ENCODE data around the gene EDAR. TPM values are rescaled to one million over a fixed set of nuclear protein-coding genes. Genes with fewer than 3 reads are reported as not detected.

Gene EDAR
- total RNA-seq: 2.5 TPM

DNA sequence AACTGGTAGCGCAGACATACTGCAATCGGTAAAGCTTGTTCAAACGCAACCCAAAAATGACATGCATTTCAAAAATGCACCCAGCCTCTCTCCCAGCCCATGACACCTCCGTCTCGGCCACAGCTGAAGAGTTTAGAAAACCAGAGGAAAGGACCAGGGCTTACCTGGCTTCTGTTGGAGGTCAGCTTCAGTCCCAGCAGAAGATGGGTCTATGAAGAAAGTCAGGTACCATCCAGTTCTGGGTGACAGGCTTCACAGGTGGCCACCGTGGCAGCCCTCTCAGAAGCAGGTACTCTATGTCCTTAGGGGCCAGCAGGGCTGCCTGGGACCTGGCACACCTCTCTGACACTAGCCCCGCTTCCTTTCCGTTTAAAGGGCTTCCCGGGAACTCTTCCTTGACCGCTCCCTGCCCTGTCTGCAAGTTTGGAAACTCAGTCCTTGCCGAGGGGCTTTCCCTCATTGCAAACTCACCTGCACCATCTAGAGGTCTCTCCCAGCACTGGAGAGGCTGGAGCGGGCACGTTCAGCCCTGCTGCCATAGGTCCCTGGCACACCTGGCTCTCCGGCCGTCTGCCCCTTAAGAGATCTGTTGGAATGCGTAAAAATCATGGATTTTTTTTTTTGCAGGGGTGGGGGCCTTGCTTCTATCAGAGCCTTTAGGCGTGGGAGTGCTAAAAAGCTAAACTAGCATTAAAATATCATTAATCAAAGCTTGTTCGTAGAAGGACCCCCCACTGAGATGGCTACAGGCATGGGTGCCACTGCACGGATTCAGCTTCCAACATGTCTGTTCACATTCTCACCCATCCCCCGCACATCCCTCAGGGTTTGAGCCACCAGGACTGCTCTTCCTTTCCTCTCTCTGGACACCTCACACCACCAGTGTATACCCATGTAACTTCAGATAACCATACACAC, at the start of gene EDAR:
Gene EDAR, minus strand, starts transcription at position 425 of the 918 bp plus-strand sequence. CDS start 58,206 bp downstream, outside the sequence.
- DNase-seq: no peak

- no peak for DNase-seq
Measured at GRCh38 chr2:109033171-109033570, 44.2 kb upstream of the EDAR start.

- no peak for DNase-seq
Measured at GRCh38 chr2:109032229-109032820, 43.3 kb upstream of the EDAR start.

DNA sequence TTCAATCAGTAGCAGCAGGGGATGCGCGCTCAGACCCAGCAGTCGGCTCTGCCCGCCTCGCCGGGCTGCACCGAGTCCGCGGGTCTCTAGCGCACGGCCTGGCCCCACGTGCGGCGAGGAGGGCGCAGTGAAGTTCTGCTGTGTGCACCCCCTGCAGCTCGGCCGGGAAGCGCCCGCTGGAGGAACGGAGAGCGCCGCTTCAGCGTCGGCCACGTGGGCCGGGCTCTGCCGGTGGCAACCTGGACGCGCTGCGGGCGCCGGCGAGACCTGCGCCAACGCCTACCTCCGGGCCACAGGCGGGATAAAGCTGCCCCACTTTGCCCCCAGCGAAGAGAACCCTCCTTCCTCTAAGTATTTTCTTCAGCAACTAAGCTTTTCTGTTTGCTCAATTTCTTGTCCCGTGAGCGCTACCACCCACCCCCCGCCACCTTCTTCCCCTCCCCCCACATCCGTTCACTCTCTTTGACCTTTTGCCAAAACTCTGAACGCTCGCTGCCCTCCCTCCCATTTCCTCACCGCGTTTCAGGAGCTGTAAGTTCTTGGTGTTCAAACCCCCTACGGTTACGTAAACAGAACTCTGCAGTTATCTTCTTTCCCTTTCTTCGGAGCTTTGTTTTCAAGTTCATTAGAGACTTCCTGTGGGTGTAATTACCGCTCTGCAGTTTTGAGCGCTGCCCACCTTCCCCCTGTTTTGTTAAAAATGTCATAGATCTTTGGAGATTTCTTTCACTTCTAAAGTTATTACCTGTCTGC, 42.6 kb upstream of the EDAR start:
- peak; percentile 21 for DNase-seq

- no peak for DNase-seq
Measured at GRCh38 chr2:109030870-109031475, 42.0 kb upstream of the EDAR start.

GRCh38 chr2:109029490-109030201, 40.6 kb upstream of the EDAR start:
- no peak for DNase-seq

DNA sequence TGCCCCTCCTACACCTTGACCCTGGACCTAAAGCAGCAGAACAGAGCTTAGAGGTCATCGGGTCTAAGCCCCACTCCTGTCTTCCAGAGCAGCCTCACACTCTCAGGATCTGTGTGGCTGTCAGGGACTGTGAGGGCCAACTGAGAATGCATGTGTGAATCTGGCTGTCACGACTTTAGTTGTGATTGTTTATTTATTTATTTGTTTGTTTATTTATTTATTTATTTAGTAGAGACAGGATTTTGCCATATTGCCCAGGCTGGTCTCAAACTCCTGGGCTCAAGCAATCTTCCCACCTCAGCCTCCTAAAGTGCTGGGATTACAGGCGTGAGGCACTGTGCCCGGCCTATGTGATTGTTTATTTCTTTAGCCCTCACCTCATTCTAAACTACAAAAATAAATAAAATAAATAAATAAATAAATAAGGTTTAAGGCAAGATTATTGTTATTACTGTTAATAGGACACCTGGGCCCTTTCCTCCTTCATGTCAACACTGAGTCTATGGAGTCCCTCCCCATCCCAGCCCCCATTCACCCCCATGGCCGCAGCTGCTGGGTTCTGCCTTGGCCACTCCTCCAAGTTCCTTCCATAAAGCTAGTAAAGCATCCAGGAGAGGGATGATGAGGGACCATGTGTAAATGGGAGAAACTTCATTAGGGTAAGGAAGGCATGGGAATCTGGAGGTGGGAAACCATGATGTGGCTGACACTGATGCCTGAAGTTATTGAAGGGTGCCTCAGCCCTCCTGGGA, 39.9 kb upstream of the EDAR start:
- no peak for DNase-seq

- no peak for DNase-seq
Measured at GRCh38 chr2:109028277-109028676, 39.3 kb upstream of the EDAR start.

DNA sequence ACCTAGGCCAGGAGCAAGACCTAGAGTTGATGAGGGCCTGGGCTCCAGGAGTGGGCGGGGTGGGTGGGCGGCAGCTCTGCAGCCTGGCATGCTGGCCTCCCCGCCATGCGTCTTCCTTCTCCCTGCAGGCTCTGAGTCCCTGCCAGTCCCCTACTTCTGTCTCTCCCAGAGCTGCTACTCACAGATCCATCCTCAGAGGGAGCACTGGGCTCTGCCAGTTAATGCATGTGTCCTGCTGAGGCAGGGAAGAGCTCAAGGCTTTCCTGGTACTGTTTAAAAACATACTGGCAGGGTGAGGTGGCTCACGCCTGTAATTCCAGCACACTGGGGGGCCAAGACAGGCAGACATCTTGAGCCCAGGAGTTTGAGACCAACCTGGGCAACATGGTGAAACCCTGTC, 38.7 kb upstream of the EDAR start:
- DNase-seq: no peak

GRCh38 chr2:109024477-109024876, 35.5 kb upstream of the EDAR start:
- DNase-seq: no peak

DNA sequence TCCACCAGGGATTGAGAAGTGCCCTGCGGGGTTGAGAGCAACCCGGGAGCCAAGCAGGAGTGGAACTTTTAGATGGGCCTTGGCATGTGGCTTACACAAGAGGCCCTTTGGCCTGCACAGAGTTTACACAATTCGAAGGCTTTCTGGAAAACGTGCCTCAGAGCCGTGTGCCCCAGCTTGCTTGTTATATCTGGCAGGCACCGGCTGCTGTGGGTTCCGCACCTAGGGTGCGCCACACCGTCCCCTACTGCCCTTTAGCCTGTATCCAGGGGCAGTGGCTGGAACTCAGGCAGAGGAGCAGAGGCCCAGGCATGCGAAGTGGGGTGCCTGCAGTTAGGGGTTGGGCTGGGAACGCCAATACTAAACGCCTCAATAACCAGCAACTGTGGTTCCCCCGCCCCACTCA, 32.9 kb upstream of the EDAR start:
- DNase-seq: no peak

- no peak for DNase-seq
Measured at GRCh38 chr2:109020217-109020637, 31.2 kb upstream of the EDAR start.

- DNase-seq: no peak
Measured at GRCh38 chr2:109018452-109018851, 29.4 kb upstream of the EDAR start.

DNA sequence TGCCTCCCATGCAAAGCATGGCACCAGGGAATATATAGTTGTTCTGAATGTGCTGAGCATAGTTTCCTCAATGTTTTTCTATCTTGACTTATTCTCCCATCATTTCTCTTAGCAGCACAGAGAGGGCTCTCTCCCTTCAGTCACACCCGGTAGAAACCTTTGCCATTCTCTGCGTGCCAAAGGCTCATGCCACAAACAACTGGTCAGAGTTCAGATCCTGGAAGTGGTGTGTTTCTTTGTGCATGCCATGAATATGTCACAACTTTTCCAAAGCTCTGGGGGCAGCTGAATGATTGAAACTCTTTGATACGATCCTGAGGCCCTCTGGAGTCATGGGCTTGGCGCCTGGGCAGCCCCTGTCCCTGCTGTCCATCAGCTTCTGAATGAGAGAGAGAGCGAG, 28.0 kb upstream of the EDAR start:
- DNase-seq: no peak

DNA sequence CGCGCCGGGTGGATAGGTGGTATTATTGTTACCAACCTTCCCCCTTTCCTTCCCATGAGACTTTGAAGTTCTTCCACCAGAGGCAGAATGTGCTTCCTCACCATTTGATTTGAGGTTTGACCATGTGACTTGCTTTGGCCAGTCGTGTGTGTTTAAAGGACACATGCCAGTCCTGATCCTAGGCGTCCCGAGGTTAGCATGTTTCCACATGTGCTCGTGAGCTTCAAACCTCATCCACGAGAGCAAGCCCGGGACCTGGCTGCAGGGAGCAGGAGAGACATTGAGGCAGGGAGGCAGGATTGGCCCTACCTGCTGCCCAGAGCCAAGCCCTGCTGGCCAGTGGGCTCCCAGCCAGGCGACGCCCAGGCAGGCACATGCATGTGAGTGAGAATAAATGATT, 27.4 kb upstream of the EDAR start:
- no peak for DNase-seq

DNA sequence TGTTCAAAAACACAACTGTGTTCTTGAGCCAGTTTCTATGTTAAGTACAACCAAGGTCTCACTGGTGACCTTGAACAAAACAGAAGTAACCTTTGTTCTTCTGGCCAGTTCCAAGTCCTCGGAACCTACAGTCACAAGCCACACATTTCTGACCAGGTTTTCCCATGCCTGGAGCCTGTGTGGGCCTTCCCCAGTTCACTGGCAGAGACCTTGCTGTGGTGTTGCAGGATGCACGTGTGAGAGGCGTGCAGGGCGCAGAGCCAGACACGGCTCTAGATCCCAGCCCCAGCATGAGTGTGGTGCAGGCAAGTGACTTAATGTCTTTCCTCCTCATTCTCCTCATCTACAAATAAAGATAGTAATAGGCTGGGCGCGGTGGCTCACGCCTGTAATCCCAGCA, 25.5 kb upstream of the EDAR start:
- DNase-seq: no peak

DNA sequence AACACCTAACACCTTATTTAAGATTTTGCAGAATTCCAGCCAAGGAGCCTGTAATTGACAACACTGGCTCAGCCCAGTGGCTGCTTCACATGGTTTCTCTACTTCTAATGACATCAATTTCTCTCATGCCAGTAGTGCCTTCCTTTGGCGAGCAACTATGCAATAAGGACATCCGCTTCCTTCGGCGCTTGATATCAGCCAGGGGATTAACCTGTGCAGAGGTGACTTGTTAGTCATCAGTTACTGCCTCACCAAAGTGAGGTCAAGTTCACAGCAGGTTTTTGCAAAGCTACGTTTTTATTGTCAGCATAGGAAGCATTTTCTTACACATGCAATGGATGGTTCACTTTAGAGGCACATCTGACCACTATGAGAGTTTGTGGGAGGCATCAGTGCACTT, 24.0 kb upstream of the EDAR start:
- no peak for DNase-seq

DNA sequence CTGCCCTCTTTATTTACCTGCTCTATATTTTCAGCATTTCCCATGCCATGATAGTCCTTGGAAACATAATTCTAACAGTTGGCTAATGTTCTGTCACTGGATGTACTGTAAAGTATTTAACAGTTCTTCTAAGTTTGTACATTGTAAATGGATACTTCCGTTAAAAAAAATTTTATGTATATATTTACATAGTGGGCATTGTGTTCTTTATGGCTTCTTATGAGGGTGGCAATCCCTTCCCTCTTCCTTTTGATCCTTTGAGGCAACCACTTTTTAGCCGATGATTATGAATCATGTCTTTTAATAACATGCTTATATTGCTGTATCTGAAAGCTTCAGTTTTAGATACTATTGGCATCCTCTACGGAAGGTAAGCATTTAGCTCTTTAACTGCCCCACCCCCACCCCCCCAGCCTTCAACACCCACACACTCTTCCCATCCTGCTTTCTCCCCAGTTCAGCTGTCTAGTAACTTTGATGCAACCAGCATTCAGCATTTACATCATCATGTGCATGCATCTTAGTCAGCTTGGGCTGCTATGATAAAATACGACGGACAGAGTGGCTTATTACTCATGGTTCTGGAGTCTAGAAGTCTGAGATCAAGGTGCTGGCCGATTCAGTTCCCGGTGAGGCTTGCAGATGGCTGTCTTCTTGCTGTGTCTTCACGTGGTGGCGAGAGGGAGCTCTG, 21.0 kb upstream of the EDAR start:
- DNase-seq: no peak

DNA sequence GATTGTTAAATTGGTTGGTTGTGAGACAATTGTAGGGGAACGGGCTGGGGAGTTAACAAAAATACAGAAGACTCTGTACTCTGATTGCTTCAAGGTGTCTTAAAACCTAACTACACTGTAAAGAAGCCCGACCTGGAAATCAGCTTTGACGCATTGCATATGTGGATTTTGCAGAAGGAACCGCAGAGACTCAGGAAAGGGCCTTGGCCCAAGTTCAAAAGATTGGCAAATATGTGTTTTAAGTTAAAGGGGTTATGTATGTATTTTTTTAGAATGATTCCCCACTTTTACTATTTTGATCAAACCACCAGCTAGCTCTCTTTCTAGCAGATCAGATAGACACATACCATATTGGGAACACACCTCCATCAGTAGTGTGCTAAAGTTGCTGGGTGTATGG, 18.0 kb upstream of the EDAR start:
- DNase-seq: no peak

GRCh38 chr2:109005686-109006204, 16.7 kb upstream of the EDAR start:
- no peak for DNase-seq
